Parathyroid adenoma (tissue), 2 donors: Measurements from ENCODE around the gene SYAP1.

Experiments used
- H2AFZ ChIP-seq: fragments of 300-600 bp; sonication (generic); one replicate; pipeline ENCODE4 v1.7.0; 2017; ENCODE audit warnings: antibody characterized with exemption, mild to moderate bottlenecking
- H3K27ac ChIP-seq: fragments of 300-600 bp; sonication (generic); one replicate; pipeline ENCODE4 v1.7.0; 2017
- H3K27me3 ChIP-seq: fragments of 300-600 bp; sonication (generic); one replicate; pipeline ENCODE4 v1.7.0; 2017; ENCODE audit warnings: low read length; ENCODE audit not compliant: control insufficient read depth, insufficient read depth
- H3K36me3 ChIP-seq: fragments of 300-600 bp; sonication (generic); one replicate; pipeline ENCODE4 v1.7.0; 2017; ENCODE audit warnings: low read length; ENCODE audit not compliant: control insufficient read depth, insufficient read depth
- H3K4me1 ChIP-seq: fragments of 300-600 bp; sonication (generic); one replicate; pipeline ENCODE4 v1.7.0; 2017; ENCODE audit warnings: control low read depth
- H3K4me2 ChIP-seq: fragments of 300-600 bp; sonication (generic); one replicate; pipeline ENCODE4 v1.7.0; 2017; ENCODE audit warnings: low read length
- H3K4me3 ChIP-seq: fragments of 300-600 bp; sonication (generic); one replicate; pipeline ENCODE4 v1.7.0; 2017; ENCODE audit warnings: low read depth, low read length
- H3K79me2 ChIP-seq: fragments of 300-600 bp; sonication (generic); one replicate; pipeline ENCODE4 v1.7.0; 2017; ENCODE audit warnings: control low read depth
- H3K9ac ChIP-seq: fragments of 300-600 bp; sonication (generic); one replicate; pipeline ENCODE4 v1.7.0; 2017; ENCODE audit warnings: mild to moderate bottlenecking
- H3K9me3 ChIP-seq: fragments of 300-600 bp; sonication (generic); one replicate; pipeline ENCODE4 v1.7.0; 2017; ENCODE audit warnings: low read length; ENCODE audit not compliant: control insufficient read depth
- TF ChIP-seq, protein P1 (sequence below): fragments of 300-600 bp; sonication (generic); IDR thresholded peaks from one replicate; pipeline ENCODE4 v1.7.0; 2017; ENCODE audit warnings: antibody characterized with exemption, mild to moderate bottlenecking
- donor health status: primary hyperparathyroidism.

The SYAP1 gene

DNA sequence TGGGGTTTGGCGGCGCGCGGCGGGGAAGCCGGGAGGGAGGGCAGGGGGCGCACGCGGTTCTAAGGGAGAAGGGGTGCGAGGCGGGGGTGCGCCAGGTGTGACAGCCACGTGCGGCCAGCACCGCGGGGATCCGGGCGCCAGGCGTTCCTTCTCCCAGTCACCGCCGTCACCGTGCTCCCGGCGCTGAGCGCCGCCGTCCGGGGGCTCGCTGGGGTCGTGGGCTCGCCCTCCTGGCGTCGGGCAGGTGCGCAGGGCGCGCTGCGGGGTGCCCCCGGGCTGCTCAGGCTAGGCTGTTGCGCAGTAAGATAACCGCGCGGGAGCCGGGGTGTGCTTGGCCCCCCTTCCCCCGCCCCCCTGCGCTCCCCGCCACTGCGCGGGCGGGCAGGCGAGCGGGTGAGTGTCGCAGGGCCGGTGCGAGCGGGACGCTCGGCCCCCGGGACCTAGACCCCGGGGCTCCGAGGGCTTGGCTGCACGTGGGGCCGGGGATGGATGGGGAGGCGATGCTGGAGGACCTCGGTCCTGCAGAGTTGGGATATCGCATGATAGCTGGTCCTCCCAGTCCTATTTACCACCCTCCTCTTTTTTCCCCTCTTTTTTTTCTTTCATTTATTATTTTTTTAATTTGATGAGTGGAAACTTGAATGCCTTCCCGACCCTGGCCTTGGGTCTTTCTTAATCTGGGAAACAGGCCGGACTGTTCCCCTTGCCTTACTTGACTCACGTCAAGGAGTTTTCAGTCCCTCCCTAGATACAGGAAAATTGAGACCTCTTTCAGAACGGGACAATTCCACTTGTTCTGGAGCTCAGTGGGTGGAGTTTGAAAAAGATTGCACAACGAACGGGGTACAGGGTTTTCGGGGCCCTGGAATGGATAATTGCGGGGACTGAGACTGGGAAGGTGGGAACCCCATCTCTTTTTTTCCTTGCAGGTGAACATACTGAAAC lies 67.7 kb downstream of the SYAP1 start:
- H3K27ac ChIP-seq, result peak overlapping the region; percentile 75
- H3K9ac ChIP-seq, result no peak overlapping the region
- no peaks in the 10 kb centered on the region for H3K4me1 ChIP-seq
- peak overlapping the region; percentile 66 for H3K4me2 ChIP-seq
- peak overlapping the region; percentile 69 for H2AFZ ChIP-seq
- TF ChIP-seq, protein P1, sequence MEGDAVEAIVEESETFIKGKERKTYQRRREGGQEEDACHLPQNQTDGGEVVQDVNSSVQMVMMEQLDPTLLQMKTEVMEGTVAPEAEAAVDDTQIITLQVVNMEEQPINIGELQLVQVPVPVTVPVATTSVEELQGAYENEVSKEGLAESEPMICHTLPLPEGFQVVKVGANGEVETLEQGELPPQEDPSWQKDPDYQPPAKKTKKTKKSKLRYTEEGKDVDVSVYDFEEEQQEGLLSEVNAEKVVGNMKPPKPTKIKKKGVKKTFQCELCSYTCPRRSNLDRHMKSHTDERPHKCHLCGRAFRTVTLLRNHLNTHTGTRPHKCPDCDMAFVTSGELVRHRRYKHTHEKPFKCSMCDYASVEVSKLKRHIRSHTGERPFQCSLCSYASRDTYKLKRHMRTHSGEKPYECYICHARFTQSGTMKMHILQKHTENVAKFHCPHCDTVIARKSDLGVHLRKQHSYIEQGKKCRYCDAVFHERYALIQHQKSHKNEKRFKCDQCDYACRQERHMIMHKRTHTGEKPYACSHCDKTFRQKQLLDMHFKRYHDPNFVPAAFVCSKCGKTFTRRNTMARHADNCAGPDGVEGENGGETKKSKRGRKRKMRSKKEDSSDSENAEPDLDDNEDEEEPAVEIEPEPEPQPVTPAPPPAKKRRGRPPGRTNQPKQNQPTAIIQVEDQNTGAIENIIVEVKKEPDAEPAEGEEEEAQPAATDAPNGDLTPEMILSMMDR, result no peak
- H3K4me3 ChIP-seq, result peak overlapping the region; percentile 74
- H3K9me3 ChIP-seq, result no peaks in the 10 kb centered on the region
- H3K79me2 ChIP-seq, result peaks cover 5% of the 10 kb centered on the region
- no peaks in the 10 kb centered on the region for H3K36me3 ChIP-seq
- H3K27me3 ChIP-seq, result no peaks in the 10 kb centered on the region

- Histone ChIP-seq H3K36me3 (no peaks in the 10 kb centered on the region), H2AFZ (no peak overlapping the region), H3K27ac (no peak overlapping the region), H3K9ac (no peak overlapping the region), H3K4me2 (no peak overlapping the region), H3K27me3 (no peaks in the 10 kb centered on the region), H3K4me3 (no peak overlapping the region), H3K4me1 (no peaks in the 10 kb centered on the region), H3K79me2 (peaks cover 9% of the 10 kb centered on the region), H3K9me3 (no peaks in the 10 kb centered on the region)
- TF ChIP-seq, protein P1, result no peak
These were observed 69.1 kb downstream of the SYAP1 start for GRCh38 chrX:16788477-16788876.

- Histone ChIP-seq H3K4me3 (no peak overlapping the region), H3K27ac (no peak overlapping the region), H3K4me2 (no peak overlapping the region), H2AFZ (no peak overlapping the region), H3K27me3 (no peaks in the 10 kb centered on the region), H3K9ac (no peak overlapping the region), H3K36me3 (no peaks in the 10 kb centered on the region), H3K9me3 (no peaks in the 10 kb centered on the region), H3K4me1 (no peaks in the 10 kb centered on the region), H3K79me2 (peaks cover 6% of the 10 kb centered on the region)
- TF ChIP-seq, protein P1, result no peak
These were observed 76.9 kb downstream of the SYAP1 start for GRCh38 chrX:16796298-16796697.

- H3K79me2 ChIP-seq, result peaks cover 1% of the 10 kb centered on the region
These were observed 77.9 kb downstream of the SYAP1 start for GRCh38 chrX:16797358-16797757.

More at GRCh38 chrX:16797358-16797757, 77.9 kb downstream of the SYAP1 start:
- TF ChIP-seq, protein P1, result no peak
- Histone ChIP-seq H2AFZ (no peak overlapping the region), H3K36me3 (no peaks in the 10 kb centered on the region), H3K4me3 (no peak overlapping the region), H3K4me2 (no peak overlapping the region), H3K9me3 (no peaks in the 10 kb centered on the region), H3K27me3 (no peaks in the 10 kb centered on the region), H3K9ac (no peak overlapping the region), H3K27ac (no peak overlapping the region), H3K4me1 (no peaks in the 10 kb centered on the region)
